ENCODE results near the gene HSD17B12.
A peak's percentile ranks its signal among the peaks of the same experiment; 100 is the strongest.
"Not testable (repeated sequence)": the region's sequence is repeated elsewhere in the genome, so short reads cannot be mapped to it uniquely, and the experiment has no call there.

The HSD17B12 gene

GRCh38 chr11:43649921-43650320 lies 30.6 kb upstream of the HSD17B12 start:
- H3K9me3 ChIP-seq (ENCODE audit: control insufficient read depth in 1 of 2, low read length in 2 of 2), result no peaks in the 10 kb centered on the region
- H3K4me1 ChIP-seq (ENCODE audit: control insufficient read depth in 1 of 2, insufficient read depth in 2 of 2, low read length in 2 of 2), result peaks cover 4 to 11% of the 10 kb centered on the region in 2 donors
- no peak overlapping the region for H3K4me3 ChIP-seq (ENCODE audit: low read depth in 1 of 2, low read length in 2 of 2)
- no peak overlapping the region for H3K27ac ChIP-seq (ENCODE audit: low read length)
- no peaks in the 10 kb centered on the region for H3K27me3 ChIP-seq (ENCODE audit: low read depth, low read length)
- peaks cover 4 to 6% of the 10 kb centered on the region in 2 donors for H3K36me3 ChIP-seq (ENCODE audit: control insufficient read depth in 1 of 2, insufficient read depth in 2 of 2, low read length in 2 of 2)

- not testable (repeated sequence) for H3K4me1 ChIP-seq (ENCODE audit: control insufficient read depth in 1 of 2, insufficient read depth in 2 of 2, low read length in 2 of 2)
Measured at GRCh38 chr11:43663018-43663417, 17.5 kb upstream of the HSD17B12 start.

GRCh38 chr11:43664295-43664694 lies 16.2 kb upstream of the HSD17B12 start:
- Histone ChIP-seq H3K4me3 (ENCODE audit: low read depth in 1 of 2, low read length in 2 of 2) (no peak overlapping the region), H3K27me3 (ENCODE audit: low read depth, low read length) (no peaks in the 10 kb centered on the region), H3K36me3 (ENCODE audit: control insufficient read depth in 1 of 2, insufficient read depth in 2 of 2, low read length in 2 of 2) (no peaks in the 10 kb centered on the region), H3K4me1 (ENCODE audit: control insufficient read depth in 1 of 2, insufficient read depth in 2 of 2, low read length in 2 of 2) (no peaks in the 10 kb centered on the region), H3K27ac (ENCODE audit: low read length) (no peak overlapping the region), H3K9me3 (ENCODE audit: control insufficient read depth in 1 of 2, low read length in 2 of 2) (no peaks in the 10 kb centered on the region)

More at GRCh38 chr11:43663018-43663417, 17.5 kb upstream of the HSD17B12 start:
- H3K4me3 ChIP-seq (ENCODE audit: low read depth in 1 of 2, low read length in 2 of 2); H3K27ac ChIP-seq (ENCODE audit: low read length); H3K9me3 ChIP-seq (ENCODE audit: control insufficient read depth in 1 of 2, low read length in 2 of 2); H3K36me3 ChIP-seq (ENCODE audit: control insufficient read depth in 1 of 2, insufficient read depth in 2 of 2, low read length in 2 of 2); H3K27me3 ChIP-seq (ENCODE audit: low read depth, low read length): not testable (repeated sequence)

- not testable (repeated sequence) for H3K4me3 ChIP-seq (ENCODE audit: low read depth in 1 of 2, low read length in 2 of 2); H3K27ac ChIP-seq (ENCODE audit: low read length); H3K27me3 ChIP-seq (ENCODE audit: low read depth, low read length); H3K9me3 ChIP-seq (ENCODE audit: control insufficient read depth in 1 of 2, low read length in 2 of 2); H3K4me1 ChIP-seq (ENCODE audit: control insufficient read depth in 1 of 2, insufficient read depth in 2 of 2, low read length in 2 of 2); H3K36me3 ChIP-seq (ENCODE audit: control insufficient read depth in 1 of 2, insufficient read depth in 2 of 2, low read length in 2 of 2)
Measured at GRCh38 chr11:43671284-43671683, 9.3 kb upstream of the HSD17B12 start.

- Histone ChIP-seq H3K36me3 (ENCODE audit: control insufficient read depth in 1 of 2, insufficient read depth in 2 of 2, low read length in 2 of 2) (no peaks in the 10 kb centered on the region), H3K4me1 (ENCODE audit: control insufficient read depth in 1 of 2, insufficient read depth in 2 of 2, low read length in 2 of 2) (no peaks in the 10 kb centered on the region), H3K4me3 (ENCODE audit: low read depth in 1 of 2, low read length in 2 of 2) (no peak overlapping the region)
Measured at GRCh38 chr11:43674560-43674959, 6.0 kb upstream of the HSD17B12 start.

GRCh38 chr11:43676933-43677332 lies 3.6 kb upstream of the HSD17B12 start:
- Histone ChIP-seq H3K36me3 (ENCODE audit: control insufficient read depth in 1 of 2, insufficient read depth in 2 of 2, low read length in 2 of 2) (no peaks in the 10 kb centered on the region), H3K27ac (ENCODE audit: low read length) (no peak overlapping the region), H3K4me3 (ENCODE audit: low read depth in 1 of 2, low read length in 2 of 2) (no peak overlapping the region), H3K9me3 (ENCODE audit: control insufficient read depth in 1 of 2, low read length in 2 of 2) (no peaks in the 10 kb centered on the region), H3K4me1 (ENCODE audit: control insufficient read depth in 1 of 2, insufficient read depth in 2 of 2, low read length in 2 of 2) (peaks cover 0 to 6% of the 10 kb centered on the region in 2 donors), H3K27me3 (ENCODE audit: low read depth, low read length) (no peaks in the 10 kb centered on the region)

More at GRCh38 chr11:43674560-43674959, 6.0 kb upstream of the HSD17B12 start:
- H3K27ac ChIP-seq (ENCODE audit: low read length), result no peak overlapping the region
- H3K27me3 ChIP-seq (ENCODE audit: low read depth, low read length), result no peaks in the 10 kb centered on the region
- H3K9me3 ChIP-seq (ENCODE audit: control insufficient read depth in 1 of 2, low read length in 2 of 2), result no peaks in the 10 kb centered on the region

- Histone ChIP-seq H3K4me3 (ENCODE audit: low read depth in 1 of 2, low read length in 2 of 2) (peak overlapping the region; percentile 77 to 91), H3K9me3 (ENCODE audit: control insufficient read depth in 1 of 2, low read length in 2 of 2) (no peaks in the 10 kb centered on the region), H3K4me1 (ENCODE audit: control insufficient read depth in 1 of 2, insufficient read depth in 2 of 2, low read length in 2 of 2) (peaks cover 0 to 13% of the 10 kb centered on the region in 2 donors), H3K36me3 (ENCODE audit: control insufficient read depth in 1 of 2, insufficient read depth in 2 of 2, low read length in 2 of 2) (no peaks in the 10 kb centered on the region), H3K27me3 (ENCODE audit: low read depth, low read length) (no peaks in the 10 kb centered on the region), H3K27ac (ENCODE audit: low read length) (peak overlapping the region; percentile 93)
Measured at GRCh38 chr11:43681401-43681942, 934 bp downstream of the HSD17B12 start.

- not testable (repeated sequence) for H3K36me3 ChIP-seq (ENCODE audit: control insufficient read depth in 1 of 2, insufficient read depth in 2 of 2, low read length in 2 of 2); H3K27me3 ChIP-seq (ENCODE audit: low read depth, low read length); H3K9me3 ChIP-seq (ENCODE audit: control insufficient read depth in 1 of 2, low read length in 2 of 2)
- peaks cover 0 to 15% of the 10 kb centered on the region in 2 donors for H3K4me1 ChIP-seq (ENCODE audit: control insufficient read depth in 1 of 2, insufficient read depth in 2 of 2, low read length in 2 of 2)
- peak overlapping the region; percentile 77 to 91 for H3K4me3 ChIP-seq (ENCODE audit: low read depth in 1 of 2, low read length in 2 of 2)
- peak overlapping the region; percentile 93 for H3K27ac ChIP-seq (ENCODE audit: low read length)
Measured at GRCh38 chr11:43682081-43682480, 1.5 kb downstream of the HSD17B12 start.

GRCh38 chr11:43685440-43685839 lies 4.9 kb downstream of the HSD17B12 start:
- Histone ChIP-seq H3K36me3 (ENCODE audit: control insufficient read depth in 1 of 2, insufficient read depth in 2 of 2, low read length in 2 of 2) (no peaks in the 10 kb centered on the region), H3K4me3 (ENCODE audit: low read depth in 1 of 2, low read length in 2 of 2) (no peak overlapping the region), H3K27ac (ENCODE audit: low read length) (no peak overlapping the region), H3K9me3 (ENCODE audit: control insufficient read depth in 1 of 2, low read length in 2 of 2) (no peaks in the 10 kb centered on the region), H3K27me3 (ENCODE audit: low read depth, low read length) (no peaks in the 10 kb centered on the region), H3K4me1 (ENCODE audit: control insufficient read depth in 1 of 2, insufficient read depth in 2 of 2, low read length in 2 of 2) (peaks cover 0 to 19% of the 10 kb centered on the region in 2 donors)

- no peaks in the 10 kb centered on the region for H3K9me3 ChIP-seq (ENCODE audit: control insufficient read depth in 1 of 2, low read length in 2 of 2)
- peaks cover 0 to 19% of the 10 kb centered on the region in 2 donors for H3K4me1 ChIP-seq (ENCODE audit: control insufficient read depth in 1 of 2, insufficient read depth in 2 of 2, low read length in 2 of 2)
- H3K27me3 ChIP-seq (ENCODE audit: low read depth, low read length), result no peaks in the 10 kb centered on the region
- H3K36me3 ChIP-seq (ENCODE audit: control insufficient read depth in 1 of 2, insufficient read depth in 2 of 2, low read length in 2 of 2), result no peaks in the 10 kb centered on the region
- no peak overlapping the region for H3K4me3 ChIP-seq (ENCODE audit: low read depth in 1 of 2, low read length in 2 of 2)
- H3K27ac ChIP-seq (ENCODE audit: low read length), result no peak overlapping the region
Measured at GRCh38 chr11:43686207-43686606, 5.7 kb downstream of the HSD17B12 start.

GRCh38 chr11:43687120-43687791 lies 6.7 kb downstream of the HSD17B12 start:
- Histone ChIP-seq H3K27ac (ENCODE audit: low read length) (no peak overlapping the region), H3K4me1 (ENCODE audit: control insufficient read depth in 1 of 2, insufficient read depth in 2 of 2, low read length in 2 of 2) (peaks cover 4 to 10% of the 10 kb centered on the region in 2 donors), H3K9me3 (ENCODE audit: control insufficient read depth in 1 of 2, low read length in 2 of 2) (no peaks in the 10 kb centered on the region), H3K36me3 (ENCODE audit: control insufficient read depth in 1 of 2, insufficient read depth in 2 of 2, low read length in 2 of 2) (no peaks in the 10 kb centered on the region), H3K27me3 (ENCODE audit: low read depth, low read length) (no peaks in the 10 kb centered on the region), H3K4me3 (ENCODE audit: low read depth in 1 of 2, low read length in 2 of 2) (no peak overlapping the region)

GRCh38 chr11:43688394-43688793 lies 7.9 kb downstream of the HSD17B12 start:
- H3K36me3 ChIP-seq (ENCODE audit: control insufficient read depth in 1 of 2, insufficient read depth in 2 of 2, low read length in 2 of 2), result no peaks in the 10 kb centered on the region
- no peak overlapping the region for H3K27ac ChIP-seq (ENCODE audit: low read length)
- H3K4me3 ChIP-seq (ENCODE audit: low read depth in 1 of 2, low read length in 2 of 2), result no peak overlapping the region
- H3K4me1 ChIP-seq (ENCODE audit: control insufficient read depth in 1 of 2, insufficient read depth in 2 of 2, low read length in 2 of 2), result peaks cover 4 to 6% of the 10 kb centered on the region in 2 donors
- no peaks in the 10 kb centered on the region for H3K27me3 ChIP-seq (ENCODE audit: low read depth, low read length)
- no peaks in the 10 kb centered on the region for H3K9me3 ChIP-seq (ENCODE audit: control insufficient read depth in 1 of 2, low read length in 2 of 2)

Measured in muscle layer of duodenum (tissue), 2 donors.